Tibial nerve (tissue), 4 donors: ENCODE data around the gene GPRC5B. TPM values are rescaled to one million over a fixed set of nuclear protein-coding genes. Genes with fewer than 3 reads are reported as not detected.

Experiments
- DNase-seq, 2 donors: peaks; one replicate each; pipeline ENCODE4 v3.0.0-alpha.2; 2019; ENCODE audit warnings: low spot score in 2 of 2
- H3K27ac ChIP-seq, 4 donors: fragments of 200-600 bp; sonication (generic) in 3 of 4; one replicate each; pipeline ENCODE4 v1.5.1; 2017 to 2019; ENCODE audit warnings: mild to moderate bottlenecking in 1 of 4
- H3K27me3 ChIP-seq, 2 donors: fragments of 200-600 bp; sonication (generic) in 1 of 2; one replicate each; pipeline versions ENCODE4 v1.5.1 to v1.6.0; 2017 to 2019
- H3K36me3 ChIP-seq, 3 donors: fragments of 200-600 bp; sonication (generic); one replicate each; pipeline ENCODE4 v1.5.1; 2018 to 2019
- H3K4me1 ChIP-seq, 4 donors: fragments of 200-600 bp; sonication (generic) in 3 of 4; one replicate each; pipeline ENCODE4 v1.5.1; 2017 to 2019
- H3K4me3 ChIP-seq, 4 donors: fragments of 200-600 bp; sonication (generic) in 3 of 4; one replicate each; pipeline ENCODE4 v1.5.1; 2017 to 2019; ENCODE audit warnings: mild to moderate bottlenecking in 1 of 4, moderate library complexity in 1 of 4
- H3K9me3 ChIP-seq, 4 donors: fragments of 200-600 bp; sonication (generic) in 3 of 4; one replicate each; pipeline ENCODE4 v1.5.1; 2017 to 2019
- CTCF ChIP-seq, 5 experiments: fragments of 200-600 bp in 3 of 5; fragments of 450-650 bp in 2 of 5; sonication (generic) in 3 of 5; IDR thresholded peaks; one replicate each; pipeline ENCODE4 v1.5.1; 2016 to 2019; ENCODE audit warnings: antibody characterized with exemption in 5 of 5, mild to moderate bottlenecking in 3 of 5, moderate library complexity in 2 of 5
- EP300 ChIP-seq, 2 donors: sonication (generic); formaldehyde crosslinking; IDR thresholded peaks; one replicate each; pipeline ENCODE4 v1.6.1; 2017; ENCODE audit warnings: antibody characterized with exemption in 2 of 2, mild to moderate bottlenecking in 1 of 2
- POLR2A ChIP-seq, 2 donors: fragments of 450-650 bp; IDR thresholded peaks; one replicate each; pipeline ENCODE4 v1.6.1; 2017; ENCODE audit warnings: antibody characterized with exemption in 2 of 2, mild to moderate bottlenecking in 2 of 2, moderate library complexity in 2 of 2
- WGBS, 2 donors: methylation state at CpG; one replicate each; pipeline ENCODE4 v1.1.5; 2018; 5-methylcytosine and 5-hydroxymethylcytosine counted together
- small RNA-seq: library from RNA; depleted of rRNA; stranded (forward); fragments of <200 nt; gene quantifications from one replicate; pipeline ENCODE3, GENCODE V24; 2016
- total RNA-seq, 4 donors: library from RNA; depleted of rRNA; stranded (reverse); fragments of >200 nt; gene quantifications; one replicate each; pipeline ENCODE4 v1.1.0, GENCODE V29; 2016

The GPRC5B gene
- total RNA-seq, 4 donors from 2014 or later = 68.4 to 116 (median 101) TPM

DNA sequence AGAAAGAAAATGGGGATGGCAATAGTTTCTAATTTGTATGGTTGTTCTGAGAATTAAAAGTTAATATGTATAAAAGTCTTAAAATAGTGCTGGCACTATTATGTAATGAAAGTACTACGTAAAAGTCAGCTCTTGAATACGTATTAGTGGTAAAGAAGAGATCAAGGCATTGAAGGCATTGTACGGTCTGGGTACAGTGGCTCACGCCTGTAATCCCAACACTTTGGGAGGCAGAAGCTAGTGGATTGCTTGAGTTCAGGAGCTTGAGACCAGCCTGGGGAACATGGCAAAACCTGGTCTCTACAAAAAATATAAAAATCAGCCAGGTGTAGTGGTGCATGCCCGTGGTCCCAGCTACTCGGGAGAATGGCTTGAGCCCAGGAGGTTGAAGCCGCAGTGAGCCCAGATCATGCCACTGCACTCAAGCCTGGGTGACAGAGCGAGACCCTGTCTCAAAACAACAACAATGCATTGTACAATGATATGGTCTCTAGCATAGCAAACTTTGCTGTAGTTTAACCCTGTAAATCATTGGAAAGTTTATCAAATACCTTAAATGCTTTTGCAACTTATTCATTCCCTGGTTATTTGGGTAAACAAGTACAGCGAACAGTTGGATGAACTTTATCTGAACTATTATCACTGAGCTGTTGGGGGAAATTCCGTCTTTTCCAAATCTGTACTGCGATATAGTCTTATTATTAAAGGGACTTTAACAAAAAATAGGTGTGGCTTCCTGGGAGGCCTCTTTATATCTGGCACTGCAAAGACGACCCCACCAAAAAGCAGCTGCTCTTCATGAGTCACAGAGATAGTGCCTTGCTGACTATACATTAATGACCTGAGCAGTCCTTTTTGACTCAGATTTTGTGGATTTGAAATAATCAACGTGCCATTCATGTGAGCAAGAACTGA lies 73.6 kb downstream of the GPRC5B start:
- H3K4me1 ChIP-seq = peaks cover 0 to 18% (median 6%) of the 10 kb centered on the region in 4 donors
- H3K36me3 ChIP-seq = no peaks in the 10 kb centered on the region
- TF ChIP-seq CTCF (IDR thresholded peaks at IDR 0.05) (no peak), EP300 (IDR thresholded peaks at IDR 0.05) (no peak), POLR2A (IDR thresholded peaks at IDR 0.05) (no peak)
- no peak overlapping the region for H3K27ac ChIP-seq
- no peaks in the 10 kb centered on the region for H3K27me3 ChIP-seq
- H3K9me3 ChIP-seq = peaks cover 0 to 9% (median 1%) of the 10 kb centered on the region in 4 donors
- WGBS, 2 donors = 46 to 59% methylated on average over 13 of the region's 13 CpGs
- no peak overlapping the region for H3K4me3 ChIP-seq
- no peak for DNase-seq

DNA sequence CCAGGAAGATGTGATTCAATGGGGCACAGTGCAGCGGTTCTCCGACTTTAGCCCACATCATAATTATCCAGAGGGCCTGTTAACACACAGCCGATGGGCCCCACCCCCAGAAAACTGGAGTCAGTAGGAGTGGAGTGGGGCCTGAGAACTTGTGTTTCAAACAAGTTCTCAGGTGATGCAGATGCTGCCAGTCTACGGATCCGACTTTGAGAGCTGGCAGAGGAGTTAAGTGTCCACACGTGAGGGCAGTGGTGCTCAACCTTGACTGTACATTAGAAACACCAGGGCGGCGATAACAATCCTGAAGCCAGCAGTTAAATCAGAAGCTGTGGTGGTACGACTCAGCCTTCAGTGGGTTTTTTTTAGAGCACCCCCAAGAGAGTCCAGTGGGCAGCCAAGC lies 75.0 kb downstream of the GPRC5B start:
- H3K9me3 ChIP-seq = peaks cover 0 to 16% (median 1%) of the 10 kb centered on the region in 4 donors
- H3K36me3 ChIP-seq = no peaks in the 10 kb centered on the region
- H3K27ac ChIP-seq = peak overlapping the region in 1 of 4 donors; percentile 59
- H3K4me1 ChIP-seq = peaks cover 0 to 18% (median 6%) of the 10 kb centered on the region in 4 donors
- no peak for DNase-seq
- no peaks in the 10 kb centered on the region for H3K27me3 ChIP-seq
- no peak for TF ChIP-seq EP300 (IDR thresholded peaks at IDR 0.05)
- TF ChIP-seq CTCF (IDR thresholded peaks at IDR 0.05) = no peak
- no peak for TF ChIP-seq POLR2A (IDR thresholded peaks at IDR 0.05)
- no peak overlapping the region for H3K4me3 ChIP-seq
- WGBS, 2 donors = 89 to 91% methylated on average over 9 of the region's 9 CpGs

DNA sequence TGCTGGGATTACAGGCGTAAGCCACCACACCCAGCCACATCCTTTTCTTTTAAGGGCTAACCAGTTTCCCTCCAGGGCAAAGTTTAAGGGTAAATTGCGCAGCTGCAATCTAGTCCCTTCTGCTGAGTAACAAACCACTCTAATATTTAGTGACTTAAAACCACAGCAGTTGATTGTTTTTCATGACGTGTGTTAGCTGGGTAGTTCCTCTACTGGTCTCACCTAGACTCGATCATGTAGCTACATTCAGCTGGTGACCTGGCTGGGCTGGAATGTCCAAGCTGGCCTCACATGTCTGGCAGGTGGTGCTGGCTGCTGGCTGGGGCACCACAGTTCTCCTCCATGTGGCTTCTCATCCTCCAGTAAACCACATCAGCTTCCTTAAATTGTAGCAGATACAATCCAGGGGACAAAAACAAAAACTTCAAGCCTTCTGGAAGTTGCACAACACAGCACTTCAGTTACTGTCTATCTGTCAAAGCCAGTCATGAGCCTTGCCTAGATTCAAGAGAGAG lies 75.5 kb downstream of the GPRC5B start:
- H3K36me3 ChIP-seq = no peaks in the 10 kb centered on the region
- peak overlapping the region in 1 of 4 donors; percentile 59 for H3K27ac ChIP-seq
- H3K27me3 ChIP-seq = no peaks in the 10 kb centered on the region
- no peak for TF ChIP-seq POLR2A (IDR thresholded peaks at IDR 0.05)
- no peak for TF ChIP-seq CTCF (IDR thresholded peaks at IDR 0.05)
- peak in 1 of 2 donors; percentile 28 for TF ChIP-seq EP300 (IDR thresholded peaks at IDR 0.05)
- no peak overlapping the region for H3K4me3 ChIP-seq
- peaks cover 0 to 18% (median 6%) of the 10 kb centered on the region in 4 donors for H3K4me1 ChIP-seq
- peaks cover 0 to 16% (median 1%) of the 10 kb centered on the region in 4 donors for H3K9me3 ChIP-seq
- WGBS, 2 donors = 88 to 89% methylated on average over 4 of the region's 4 CpGs
- no peak for DNase-seq

GRCh38 chr16:19808061-19808641 lies 76.5 kb downstream of the GPRC5B start:
- WGBS, 2 donors = 49 to 62% methylated on average over 5 of the region's 5 CpGs
- Histone ChIP-seq H3K4me3 (no peak overlapping the region), H3K4me1 (peaks cover 0 to 18% (median 6%) of the 10 kb centered on the region in 4 donors), H3K36me3 (no peaks in the 10 kb centered on the region), H3K27me3 (no peaks in the 10 kb centered on the region), H3K27ac (peak overlapping the region in 2 of 4 donors; percentile 35 to 59), H3K9me3 (peaks cover 0 to 14% (median 1%) of the 10 kb centered on the region in 4 donors)
- TF ChIP-seq POLR2A (IDR thresholded peaks at IDR 0.05) (no peak), EP300 (IDR thresholded peaks at IDR 0.05) (no peak), CTCF (IDR thresholded peaks at IDR 0.05) (no peak)
- no peak for DNase-seq

Small RNA genes within 50 kb of the gene (small RNA-seq; reads per million reads assigned to genes)
- gene LARP7P2 = not detected

Other genes starting within 250 kb of the GPRC5B start
- gene KNOP1, start 166.6 kb downstream of the GPRC5B start, total RNA-seq = 10 to 100 TPM; 17.3 to 37.2 (median 26.2) TPM
- gene IQCK, start 166.6 kb downstream of the GPRC5B start, total RNA-seq = 10 to 100 TPM; 23.1 to 62.7 (median 37.6) TPM
- not detected for gene GPR139, start 189.0 kb upstream of the GPRC5B start, total RNA-seq